GM12874 (cell line): ENCODE results near the gene ZNF205.

Experiments
- TF ChIP-seq, protein P1 (sequence below): IDR thresholded peaks from 2 replicates; pipeline ENCODE4 v1.5.1; 2011; ENCODE audit warnings: low read depth, mild to moderate bottlenecking, control low read depth, low read length, moderate library complexity; ENCODE audit not compliant: insufficient read depth

Gene ZNF205

DNA sequence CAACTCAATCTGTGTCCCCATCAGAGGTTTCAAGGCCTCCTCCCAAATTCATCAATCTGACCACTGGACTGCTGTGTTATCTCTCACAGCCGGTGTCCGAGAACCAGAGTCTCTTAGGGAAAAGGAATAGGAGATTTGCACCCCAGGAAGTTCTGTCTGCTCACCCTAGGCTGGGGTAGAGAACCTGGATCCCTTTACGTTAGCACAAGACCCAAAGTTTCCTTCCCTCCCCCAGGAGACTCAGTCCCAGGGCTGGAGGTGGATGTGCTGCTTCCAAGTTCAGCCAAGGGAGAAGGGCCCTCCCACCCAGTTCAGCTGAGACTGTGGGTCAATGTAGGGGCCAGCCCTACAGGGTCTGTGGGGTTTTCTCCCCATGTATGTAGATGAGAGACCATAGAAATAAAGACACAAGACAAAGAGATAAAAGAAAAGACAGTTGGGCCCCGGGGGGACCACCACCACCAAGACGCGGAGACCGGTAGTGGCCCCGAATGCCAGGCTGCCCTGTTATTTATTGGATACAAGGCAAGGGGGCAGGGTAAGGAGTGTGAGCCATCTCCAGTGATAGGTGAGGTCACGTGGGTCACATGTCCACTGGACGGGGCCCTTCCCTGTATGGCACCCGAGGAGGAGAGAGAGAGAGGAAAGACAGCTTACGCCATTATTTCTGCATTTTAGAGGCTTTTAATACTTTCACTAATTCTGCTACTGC is 52.9 kb downstream of the ZNF205 start:
- TF ChIP-seq, protein P1, sequence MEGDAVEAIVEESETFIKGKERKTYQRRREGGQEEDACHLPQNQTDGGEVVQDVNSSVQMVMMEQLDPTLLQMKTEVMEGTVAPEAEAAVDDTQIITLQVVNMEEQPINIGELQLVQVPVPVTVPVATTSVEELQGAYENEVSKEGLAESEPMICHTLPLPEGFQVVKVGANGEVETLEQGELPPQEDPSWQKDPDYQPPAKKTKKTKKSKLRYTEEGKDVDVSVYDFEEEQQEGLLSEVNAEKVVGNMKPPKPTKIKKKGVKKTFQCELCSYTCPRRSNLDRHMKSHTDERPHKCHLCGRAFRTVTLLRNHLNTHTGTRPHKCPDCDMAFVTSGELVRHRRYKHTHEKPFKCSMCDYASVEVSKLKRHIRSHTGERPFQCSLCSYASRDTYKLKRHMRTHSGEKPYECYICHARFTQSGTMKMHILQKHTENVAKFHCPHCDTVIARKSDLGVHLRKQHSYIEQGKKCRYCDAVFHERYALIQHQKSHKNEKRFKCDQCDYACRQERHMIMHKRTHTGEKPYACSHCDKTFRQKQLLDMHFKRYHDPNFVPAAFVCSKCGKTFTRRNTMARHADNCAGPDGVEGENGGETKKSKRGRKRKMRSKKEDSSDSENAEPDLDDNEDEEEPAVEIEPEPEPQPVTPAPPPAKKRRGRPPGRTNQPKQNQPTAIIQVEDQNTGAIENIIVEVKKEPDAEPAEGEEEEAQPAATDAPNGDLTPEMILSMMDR = no peak

DNA sequence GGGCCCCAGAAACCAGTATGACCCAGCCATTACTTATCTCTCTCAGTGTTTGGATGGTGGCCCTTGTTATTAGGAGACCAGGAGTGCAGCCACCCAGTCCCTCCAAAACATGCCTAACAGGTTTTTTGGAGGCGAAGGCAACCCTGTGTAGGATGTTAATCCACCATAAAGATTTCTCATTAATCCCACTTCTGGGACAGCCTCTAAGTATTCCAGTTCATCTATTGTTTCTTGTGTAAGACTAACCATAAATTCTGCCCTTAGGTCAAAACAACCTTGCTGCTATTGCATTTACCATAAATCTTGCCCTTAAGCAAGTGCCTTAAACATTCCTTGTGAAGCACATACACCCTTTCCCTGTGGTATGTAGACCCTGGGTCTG is 54.1 kb downstream of the ZNF205 start:
- TF ChIP-seq, protein P1 = no peak
